Neuronal stem cell (in vitro differentiated cells): Measurements from ENCODE around the gene KRT85.

Experiments used
- DNase-seq: peaks from one replicate; pipeline ENCODE4 v3.0.0-alpha.2; 2013; ENCODE audit warnings: low spot score
- H2AFZ ChIP-seq: one replicate; pipeline ENCODE4 v1.6.1; 2013; ENCODE audit warnings: mild to moderate bottlenecking, low read length, inconsistent platforms
- H2AK5ac ChIP-seq: 2 replicates; pipeline ENCODE4 v1.6.1; 2013; ENCODE audit warnings: low read depth, mild to moderate bottlenecking, inconsistent platforms, low read length, moderate library complexity, mixed read lengths
- H2BK120ac ChIP-seq: 2 replicates; pipeline ENCODE4 v1.6.1; 2013; ENCODE audit warnings: low read depth, mild to moderate bottlenecking, inconsistent platforms, low read length, moderate library complexity, mixed read lengths
- H2BK12ac ChIP-seq: one replicate; pipeline ENCODE4 v1.6.1; 2013; ENCODE audit warnings: low read length, inconsistent platforms
- H2BK15ac ChIP-seq: 2 replicates; pipeline ENCODE4 v1.6.1; 2013; ENCODE audit warnings: mild to moderate bottlenecking, low read length, inconsistent platforms, mixed read lengths
- H2BK5ac ChIP-seq: one replicate; pipeline ENCODE4 v1.6.1; 2013; ENCODE audit warnings: inconsistent platforms, mild to moderate bottlenecking, low read length, moderate library complexity
- H3K14ac ChIP-seq: one replicate; pipeline ENCODE4 v1.6.1; 2013; ENCODE audit warnings: low read length, inconsistent platforms
- H3K18ac ChIP-seq: 2 replicates; pipeline ENCODE4 v1.6.1; 2013; ENCODE audit warnings: low read length, inconsistent platforms
- H3K23ac ChIP-seq: 2 replicates; pipeline ENCODE4 v1.6.1; 2013; ENCODE audit warnings: low read depth, mild to moderate bottlenecking, mixed read lengths, low read length, inconsistent platforms; ENCODE audit not compliant: poor library complexity
- H3K27ac ChIP-seq: replicated peaks from 3 replicates; pipeline ENCODE4 v1.5.1; 2013; ENCODE audit warnings: low read length, inconsistent platforms
- H3K27me3 ChIP-seq, 3 experiments: 2 replicates each; pipeline ENCODE4 v1.6.1; 2013; ENCODE audit warnings: low read length in 3 of 3, mild to moderate bottlenecking in 2 of 3, inconsistent platforms in 1 of 3, low read depth in 1 of 3, mixed read lengths in 1 of 3, moderate library complexity in 1 of 3; ENCODE audit not compliant: control insufficient read depth in 3 of 3, insufficient read depth in 3 of 3
- H3K36me3 ChIP-seq, 2 donors: replicated peaks in 1 of 2; 2 replicates each; pipeline ENCODE4 v1.6.1; 2013; ENCODE audit warnings: low read length in 2 of 2; ENCODE audit not compliant: control insufficient read depth in 2 of 2, insufficient read depth in 2 of 2
- H3K4ac ChIP-seq: 2 replicates; pipeline ENCODE4 v1.6.1; 2013; ENCODE audit warnings: inconsistent platforms, mild to moderate bottlenecking, low read length, moderate library complexity
- H3K4me1 ChIP-seq, 2 donors: 1 replicate in 1 of 2; 2 replicates in 1 of 2; pipeline ENCODE4 v1.6.1; 2013; ENCODE audit warnings: low read length in 2 of 2, low read depth in 1 of 2; ENCODE audit not compliant: control insufficient read depth in 2 of 2, insufficient read depth in 1 of 2
- H3K4me2 ChIP-seq: one replicate; pipeline ENCODE4 v1.6.1; 2013; ENCODE audit warnings: mild to moderate bottlenecking, low read length, inconsistent platforms; ENCODE audit not compliant: insufficient read depth, poor library complexity, severe bottlenecking
- H3K4me3 ChIP-seq, 2 donors: 2 replicates each; pipeline ENCODE4 v1.5.1; 2013; ENCODE audit warnings: low read length in 2 of 2, mild to moderate bottlenecking in 2 of 2, inconsistent platforms in 1 of 2, moderate library complexity in 1 of 2
- H3K79me1 ChIP-seq: one replicate; pipeline ENCODE4 v1.6.1; 2013; ENCODE audit warnings: low read depth, mild to moderate bottlenecking, inconsistent platforms, low read length, moderate library complexity
- H3K9ac ChIP-seq: one replicate; pipeline ENCODE4 v1.6.1; 2013; ENCODE audit warnings: mild to moderate bottlenecking, low read depth, low read length, inconsistent platforms; ENCODE audit not compliant: poor library complexity
- H3K9me3 ChIP-seq, 2 donors: replicated peaks in 1 of 2; 2 replicates each; pipeline versions ENCODE3 to v1.6.1; 2013; ENCODE audit warnings: low read length in 2 of 2, mild to moderate bottlenecking in 2 of 2, inconsistent platforms in 1 of 2, low read depth in 1 of 2, mixed read lengths in 1 of 2, moderate library complexity in 1 of 2; ENCODE audit not compliant: control insufficient read depth in 2 of 2, insufficient read depth in 1 of 2
- H4K8ac ChIP-seq: one replicate; pipeline ENCODE4 v1.6.1; 2013; ENCODE audit warnings: low read depth, mild to moderate bottlenecking, inconsistent platforms, low read length, moderate library complexity
- H4K91ac ChIP-seq: one replicate; pipeline ENCODE4 v1.6.1; 2013; ENCODE audit warnings: low read length, low read depth, mild to moderate bottlenecking, inconsistent platforms; ENCODE audit not compliant: poor library complexity
- WGBS, 2 donors: extraction: QIAGEN DNeasy Blood & Tissue Kit; methylation state at CpG; one replicate each; pipeline ENCODE4 v1.1.7; 2013; ENCODE audit warnings: missing lambda C conversion rate in 2 of 2, mixed read lengths in 1 of 2; ENCODE audit not compliant: insufficient read length in 2 of 2, insufficient replicate concordance in 1 of 2; ENCODE audit errors: extremely low coverage in 2 of 2; 5-methylcytosine and 5-hydroxymethylcytosine counted together

KRT85 gene

DNA sequence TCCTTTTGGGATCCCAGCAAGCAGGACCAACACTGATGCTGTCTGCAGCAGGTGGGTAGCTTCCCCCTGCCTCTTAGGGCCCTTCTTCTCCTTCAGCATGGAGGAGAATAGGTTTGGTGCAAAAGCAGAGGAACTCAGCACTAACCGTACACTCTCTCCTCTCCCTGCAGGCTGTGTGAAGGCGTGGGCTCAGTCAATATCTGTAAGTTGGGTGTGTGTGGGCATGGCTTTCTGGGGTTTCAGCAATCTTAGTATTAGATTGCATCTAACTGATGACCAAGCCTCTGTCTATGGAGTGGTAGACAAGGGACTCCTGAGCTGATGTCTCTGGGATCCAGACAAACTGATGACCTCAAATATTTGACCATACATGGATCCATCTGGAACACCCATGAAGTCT is 14.3 kb downstream of the KRT85 start:
- H3K9me3 ChIP-seq = no peaks in the 10 kb centered on the region
- H2BK12ac ChIP-seq = no peak overlapping the region
- H2BK5ac ChIP-seq = no peak overlapping the region
- no peak overlapping the region for H3K27ac ChIP-seq
- H3K18ac ChIP-seq = no peak overlapping the region
- no peak overlapping the region for H2BK120ac ChIP-seq
- no peak overlapping the region for H3K4me2 ChIP-seq
- no peak overlapping the region for H3K4me3 ChIP-seq
- H4K8ac ChIP-seq = no peak overlapping the region
- H3K9ac ChIP-seq = no peak overlapping the region
- no peak overlapping the region for H3K23ac ChIP-seq
- no peak overlapping the region for H2AK5ac ChIP-seq
- H3K79me1 ChIP-seq = no peaks in the 10 kb centered on the region
- H2BK15ac ChIP-seq = no peak overlapping the region
- no peaks in the 10 kb centered on the region for H3K4me1 ChIP-seq
- no peak overlapping the region for H3K4ac ChIP-seq
- H4K91ac ChIP-seq = no peak overlapping the region
- no peak overlapping the region for H3K14ac ChIP-seq
- H3K36me3 ChIP-seq = no peaks in the 10 kb centered on the region
- peaks cover 0 to 19% (median 2%) of the 10 kb centered on the region in 3 experiments for H3K27me3 ChIP-seq
- no CpG with 5 or more reads among the region's 2 CpGs for WGBS, 2 donors
- no peak for DNase-seq
- H2AFZ ChIP-seq = no peak overlapping the region

DNA sequence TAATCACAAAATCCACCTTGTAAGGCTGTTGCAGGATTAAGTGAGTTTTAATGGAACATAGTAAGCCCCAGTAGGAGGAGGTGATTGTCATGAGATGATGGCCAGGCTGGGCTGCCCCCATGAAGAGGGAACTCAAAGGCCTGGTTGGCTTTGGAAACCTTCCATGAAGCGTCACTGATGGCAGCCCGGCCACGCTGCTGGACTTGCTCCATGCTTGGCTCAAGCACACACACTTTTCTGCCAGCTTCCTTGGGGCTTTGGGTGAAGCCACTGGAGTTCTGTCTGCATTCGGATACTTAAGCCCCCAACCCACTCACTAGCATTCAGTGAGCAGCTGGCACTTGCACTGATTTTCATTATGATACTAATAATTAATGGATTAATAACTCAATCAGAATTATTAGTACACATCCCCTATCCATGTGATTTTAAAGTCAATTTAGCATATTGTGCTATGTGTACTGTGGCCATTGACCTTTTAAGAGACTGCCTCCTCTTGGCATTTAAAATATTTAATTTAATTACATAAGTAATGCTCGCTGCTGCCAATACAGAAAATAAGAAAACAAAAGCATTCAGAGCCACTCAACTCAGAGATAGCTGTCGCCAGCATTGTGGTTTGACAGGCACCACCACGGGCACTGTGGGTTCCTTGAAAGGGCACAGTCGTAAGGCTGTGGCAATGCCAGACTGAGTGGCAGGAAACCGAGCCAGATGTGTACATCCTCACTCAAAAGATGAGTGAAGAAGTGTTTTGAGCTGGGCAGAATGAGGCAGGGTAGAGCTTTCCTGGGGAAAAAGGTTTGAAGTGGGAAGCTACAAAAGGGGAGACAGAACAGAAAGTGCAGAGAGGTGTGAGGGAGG is 15.9 kb downstream of the KRT85 start:
- WGBS, 2 donors = no CpG with 5 or more reads among the region's 9 CpGs
- no peak overlapping the region for H2AFZ ChIP-seq
- H3K18ac ChIP-seq = no peak overlapping the region
- H4K8ac ChIP-seq = no peak overlapping the region
- no peak overlapping the region for H3K14ac ChIP-seq
- H3K36me3 ChIP-seq = no peaks in the 10 kb centered on the region
- H4K91ac ChIP-seq = no peak overlapping the region
- no peaks in the 10 kb centered on the region for H3K79me1 ChIP-seq
- no peak overlapping the region for H3K4ac ChIP-seq
- H3K27me3 ChIP-seq = peaks cover 0 to 21% (median 2%) of the 10 kb centered on the region in 3 experiments
- no peak for DNase-seq
- H2BK12ac ChIP-seq = no peak overlapping the region
- H2BK120ac ChIP-seq = no peak overlapping the region
- H3K4me1 ChIP-seq = no peaks in the 10 kb centered on the region
- H2BK15ac ChIP-seq = no peak overlapping the region
- H2BK5ac ChIP-seq = no peak overlapping the region
- H3K27ac ChIP-seq = no peak overlapping the region
- no peak overlapping the region for H2AK5ac ChIP-seq
- H3K4me2 ChIP-seq = no peak overlapping the region
- H3K9ac ChIP-seq = no peak overlapping the region
- no peak overlapping the region for H3K4me3 ChIP-seq
- no peaks in the 10 kb centered on the region for H3K9me3 ChIP-seq
- H3K23ac ChIP-seq = no peak overlapping the region

DNA sequence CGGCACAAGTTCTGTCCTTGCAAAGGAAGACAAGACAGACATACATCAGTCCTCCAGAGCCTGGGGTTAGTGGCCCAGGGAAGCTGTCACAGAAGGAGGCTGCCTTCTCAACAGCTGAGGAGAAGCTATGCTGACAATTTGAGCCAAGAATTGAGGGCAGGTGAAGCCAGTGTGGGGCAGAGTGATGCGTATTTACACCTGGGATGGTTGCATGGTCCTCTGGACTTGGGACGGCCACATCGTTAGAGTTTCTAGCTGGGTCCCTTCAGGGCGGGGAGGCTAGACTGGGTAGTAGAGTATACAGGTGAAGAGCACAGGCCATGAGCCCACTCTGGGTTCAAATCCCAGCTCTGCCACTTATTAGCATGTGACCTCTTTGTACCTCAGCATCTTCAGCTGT is 16.5 kb downstream of the KRT85 start:
- no peak overlapping the region for H2AK5ac ChIP-seq
- H3K4ac ChIP-seq = no peak overlapping the region
- H3K4me3 ChIP-seq = no peak overlapping the region
- H3K36me3 ChIP-seq = no peaks in the 10 kb centered on the region
- no CpG with 5 or more reads among the region's 5 CpGs for WGBS, 2 donors
- no peak overlapping the region for H3K27ac ChIP-seq
- no peak overlapping the region for H2AFZ ChIP-seq
- no peaks in the 10 kb centered on the region for H3K9me3 ChIP-seq
- H2BK12ac ChIP-seq = no peak overlapping the region
- peaks cover 0 to 22% (median 2%) of the 10 kb centered on the region in 3 experiments for H3K27me3 ChIP-seq
- H3K79me1 ChIP-seq = no peaks in the 10 kb centered on the region
- no peak overlapping the region for H2BK120ac ChIP-seq
- no peak overlapping the region for H2BK15ac ChIP-seq
- H3K9ac ChIP-seq = no peak overlapping the region
- DNase-seq = no peak
- H4K8ac ChIP-seq = no peak overlapping the region
- no peak overlapping the region for H2BK5ac ChIP-seq
- H3K18ac ChIP-seq = no peak overlapping the region
- no peaks in the 10 kb centered on the region for H3K4me1 ChIP-seq
- H4K91ac ChIP-seq = no peak overlapping the region
- no peak overlapping the region for H3K4me2 ChIP-seq
- peak overlapping the region; percentile 9 for H3K23ac ChIP-seq
- no peak overlapping the region for H3K14ac ChIP-seq

DNA sequence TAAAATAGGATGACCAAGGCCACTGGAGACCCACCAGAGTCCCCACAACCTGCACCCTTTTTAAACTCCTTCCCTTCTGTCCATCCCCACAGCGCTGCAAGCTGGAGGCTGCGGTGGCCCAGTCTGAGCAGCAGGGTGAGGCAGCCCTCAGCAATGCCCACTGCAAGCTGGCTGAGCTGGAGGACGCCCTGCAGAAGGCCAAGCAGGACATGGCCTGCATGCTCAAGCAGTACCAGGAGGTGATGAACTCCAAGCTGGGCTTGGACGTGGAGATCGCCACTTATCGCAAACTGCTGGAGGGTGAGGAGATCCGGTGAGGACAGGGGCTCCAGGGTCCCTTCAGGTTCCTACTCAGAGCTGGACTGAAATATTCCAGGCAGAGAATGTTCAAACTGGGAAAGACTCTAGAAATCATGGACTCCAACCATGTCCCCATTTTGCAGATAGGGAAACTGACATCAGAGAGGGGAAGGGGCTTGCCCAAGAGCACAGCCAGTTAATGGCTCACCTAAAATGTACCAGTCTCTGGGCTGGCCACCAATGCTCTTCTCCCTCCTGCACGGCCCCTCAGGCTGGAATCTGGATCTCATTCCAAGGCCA is 17.2 kb downstream of the KRT85 start:
- Histone ChIP-seq H3K79me1 (no peaks in the 10 kb centered on the region), H3K23ac (peak overlapping the region; percentile 90), H3K27ac (no peak overlapping the region), H3K36me3 (no peaks in the 10 kb centered on the region), H2BK15ac (no peak overlapping the region), H2BK5ac (no peak overlapping the region), H3K9ac (no peak overlapping the region), H4K91ac (no peak overlapping the region), H2BK12ac (peak overlapping the region; percentile 67), H3K27me3 (peaks cover 0 to 22% (median 2%) of the 10 kb centered on the region in 3 experiments), H2AK5ac (no peak overlapping the region), H4K8ac (no peak overlapping the region), H3K14ac (no peak overlapping the region), H2AFZ (no peak overlapping the region), H2BK120ac (no peak overlapping the region), H3K4ac (no peak overlapping the region), H3K4me3 (no peak overlapping the region), H3K18ac (peak overlapping the region; percentile 24), H3K4me1 (no peaks in the 10 kb centered on the region), H3K9me3 (no peaks in the 10 kb centered on the region), H3K4me2 (no peak overlapping the region)
- no CpG with 5 or more reads among the region's 8 CpGs for WGBS, 2 donors
- no peak for DNase-seq
